ENCODE measurements around the gene HAX1.

HAX1 gene

GRCh38 chr1:154324669-154325582 is 52.5 kb downstream of the HAX1 start, which contains the start of gene ATP8B2 (continued):
- no peak for TF ChIP-seq ZNF202 (tag by site-specific recombination; IDR thresholded peaks at IDR 0.05; ENCODE audit: borderline replicate concordance)
- TF ChIP-seq ZNF654 (tag by site-specific recombination; IDR thresholded peaks at IDR 0.05; ENCODE audit: low read depth): 0 out of 2 replicates have a peak, but pooled peaks have one; percentile 29
- TF ChIP-seq ZBTB11 (tag by site-specific recombination; conservative IDR thresholded peaks at IDR 0.05; ENCODE audit: low read depth): no peak; the same call in none of the 2 replicates
- TF ChIP-seq ZNF704 (tag by site-specific recombination; IDR thresholded peaks at IDR 0.05): no peak
- TF ChIP-seq ZFHX2 (tag by site-specific recombination; conservative IDR thresholded peaks at IDR 0.05): peak; percentile 79
- TF ChIP-seq PRDM10 (tag by site-specific recombination; IDR thresholded peaks at IDR 0.05): peak; percentile 92
- TF ChIP-seq ZNF2 (tag by site-specific recombination; IDR thresholded peaks at IDR 0.05): peak; percentile 69
- 0 out of 2 replicates have a peak, but pooled peaks have one; percentile 18 for TF ChIP-seq ZNF394 (tag by site-specific recombination; IDR thresholded peaks at IDR 0.05; ENCODE audit: borderline replicate concordance)
- TF ChIP-seq ZNF639 (tag by site-specific recombination; IDR thresholded peaks at IDR 0.05): no peak
- no peak for TF ChIP-seq ZNF514 (tag by site-specific recombination; IDR thresholded peaks at IDR 0.05)
- no peak for TF ChIP-seq HOXC10 (CRISPR knock-in tag; IDR thresholded peaks at IDR 0.05)
- TF ChIP-seq ZNF248 (tag by site-specific recombination; IDR thresholded peaks at IDR 0.05): no peak
- TF ChIP-seq ZNF324 (tag by site-specific recombination; IDR thresholded peaks at IDR 0.05): 0 out of 2 replicates have a peak, but pooled peaks have one; percentile 19
- TF ChIP-seq GLI4 (tag by site-specific recombination; IDR thresholded peaks at IDR 0.05): no peak
- no peak for TF ChIP-seq ZNF510 (tag by site-specific recombination; IDR thresholded peaks at IDR 0.05; ENCODE audit: insufficient replicate concordance)
- no peak for TF ChIP-seq FEZF1 (tag by site-specific recombination; IDR thresholded peaks at IDR 0.05)
- TF ChIP-seq ZBTB17 (tag by site-specific recombination; IDR thresholded peaks at IDR 0.05): peak; percentile 75
- TF ChIP-seq EGR2 (tag by site-specific recombination; IDR thresholded peaks at IDR 0.05; ENCODE audit: low read depth): peak; percentile 73
- peak; percentile 94 for TF ChIP-seq KLF1 (tag by site-specific recombination; IDR thresholded peaks at IDR 0.05)
- peak; percentile 32 for TF ChIP-seq ZBTB26 (tag by site-specific recombination; optimal IDR thresholded peaks at IDR 0.05)
- TF ChIP-seq SP2 (tag by site-specific recombination; IDR thresholded peaks at IDR 0.05): peak; percentile 70
- TF ChIP-seq ZXDB (tag by site-specific recombination; IDR thresholded peaks at IDR 0.05): peak; percentile 45
- peak; percentile 17; the same call in 1 of the 2 replicates for TF ChIP-seq KLF17 (tag by site-specific recombination; IDR thresholded peaks at IDR 0.05)
- TF ChIP-seq BCL11A (tag by site-specific recombination; IDR thresholded peaks at IDR 0.05; ENCODE audit: low read depth): 0 out of 2 replicates have a peak, but pooled peaks have one; percentile 29
- TF ChIP-seq ZBTB8A (tag by site-specific recombination; IDR thresholded peaks at IDR 0.05): peak; percentile 92
- TF ChIP-seq YY2 (tag by site-specific recombination; IDR thresholded peaks at IDR 0.05): 0 out of 2 replicates have a peak, but pooled peaks have one; percentile 35
- TF ChIP-seq ZNF335 (tag by site-specific recombination; conservative IDR thresholded peaks at IDR 0.05): peak; percentile 96

All from HEK293 (cell line).